C1 segment of cervical spinal cord (tissue), 14 donors: Measurements from ENCODE around the gene CPZ.
A peak's percentile ranks its signal among the peaks of the same experiment; 100 is the strongest.
"Not testable (repeated sequence)": the region's sequence is repeated elsewhere in the genome, so short reads cannot be mapped to it uniquely, and the experiment has no call there.

Experiments
- DNase-seq, 14 donors: peaks; one replicate each; lab custom pipeline; 2025; lab: John Stamatoyannopoulos, UW

CPZ gene

GRCh38 chr4:8608714-8609391, 16.3 kb downstream of the CPZ start:
- DNase-seq, result no peak

- DNase-seq, result no peak
Measured at GRCh38 chr4:8609406-8609805, 16.8 kb downstream of the CPZ start.

- DNase-seq, result no peak
Measured at GRCh38 chr4:8609824-8610350, 17.3 kb downstream of the CPZ start.

- no peak for DNase-seq
Measured at GRCh38 chr4:8610858-8611616, 18.5 kb downstream of the CPZ start.

- DNase-seq, result no peak
Measured at GRCh38 chr4:8612646-8613045, 20.1 kb downstream of the CPZ start.

GRCh38 chr4:8613421-8614364, 21.1 kb downstream of the CPZ start:
- DNase-seq, result no peak

- no peak for DNase-seq
Measured at GRCh38 chr4:8614365-8615193, 22.0 kb downstream of the CPZ start.

GRCh38 chr4:8615366-8615765, 22.8 kb downstream of the CPZ start:
- DNase-seq, result no peak

GRCh38 chr4:8615921-8616787, 23.6 kb downstream of the CPZ start:
- no peak for DNase-seq

- no peak for DNase-seq
Measured at GRCh38 chr4:8616831-8617230, 24.3 kb downstream of the CPZ start.

GRCh38 chr4:8617486-8618040, 25.0 kb downstream of the CPZ start:
- no peak for DNase-seq

GRCh38 chr4:8618421-8618820, 25.9 kb downstream of the CPZ start:
- no peak for DNase-seq

GRCh38 chr4:8618961-8619720, 26.6 kb downstream of the CPZ start:
- no peak for DNase-seq

GRCh38 chr4:8621135-8621534, 28.6 kb downstream of the CPZ start:
- peak in 1 of 14 donors; percentile 4 for DNase-seq

GRCh38 chr4:8624601-8625272, 32.2 kb downstream of the CPZ start:
- not testable (repeated sequence) for DNase-seq

- not testable (repeated sequence) for DNase-seq
Measured at GRCh38 chr4:8630240-8630905, 37.8 kb downstream of the CPZ start.

GRCh38 chr4:8631896-8632295, 39.3 kb downstream of the CPZ start:
- DNase-seq, result not testable (repeated sequence)

- DNase-seq, result not testable (repeated sequence)
Measured at GRCh38 chr4:8634773-8635172, 42.2 kb downstream of the CPZ start.
